HepG2 (cell line): ENCODE data around the gene DAG1. TPM values are rescaled to one million over a fixed set of nuclear protein-coding genes. Genes with fewer than 3 reads are reported as not detected.

Experiments
- AHDC1 ChIP-seq: sonication (generic); formaldehyde crosslinking; IDR thresholded peaks from 2 replicates; pipeline ENCODE4 v1.5.1; 2020; ENCODE audit warnings: mild to moderate bottlenecking, missing genetic modification reagents, borderline replicate concordance
- CENPBD1 ChIP-seq: sonication (generic); formaldehyde crosslinking; IDR thresholded peaks from 2 replicates; pipeline ENCODE4 v1.8.0; 2022; ENCODE audit warnings: missing genetic modification reagents, low read depth, mild to moderate bottlenecking, borderline replicate concordance
- HMG20A ChIP-seq: IDR thresholded peaks from 2 replicates; pipeline ENCODE4 v1.6.1; 2016; ENCODE audit warnings: borderline replicate concordance
- HOXA9 ChIP-seq: sonication (generic); formaldehyde crosslinking; IDR thresholded peaks from 2 replicates; pipeline ENCODE4 v1.8.1; 2022; ENCODE audit warnings: missing genetic modification reagents, mild to moderate bottlenecking, moderate library complexity, borderline replicate concordance
- IKZF1 ChIP-seq: fragments of 450-650 bp; IDR thresholded peaks from 2 replicates; pipeline ENCODE4 v1.7.1; 2016
- SKI ChIP-seq: fragments of 450-650 bp; IDR thresholded peaks from one replicate; pipeline ENCODE4 v1.6.1; 2018; ENCODE audit warnings: mild to moderate bottlenecking; ENCODE audit not compliant: partially characterized antibody
- SMAD1 ChIP-seq: sonication (generic); formaldehyde crosslinking; IDR thresholded peaks from 2 replicates; pipeline ENCODE4 v1.4.0; 2020; ENCODE audit warnings: missing genetic modification reagents, low read depth, mild to moderate bottlenecking, borderline replicate concordance
- SNAPC5 ChIP-seq: sonication (generic); formaldehyde crosslinking; IDR thresholded peaks from 2 replicates; pipeline ENCODE4 v1.8.1; 2023; ENCODE audit warnings: mild to moderate bottlenecking, missing genetic modification reagents, borderline replicate concordance
- SSRP1 ChIP-seq: IDR thresholded peaks from 2 replicates; pipeline ENCODE4 v1.6.1; 2016; ENCODE audit warnings: control low read depth
- TRIM22 ChIP-seq: fragments of 450-650 bp; IDR thresholded peaks from 2 replicates; pipeline ENCODE4 v1.6.1; 2017
- ZNF407 ChIP-seq: sonication (generic); formaldehyde crosslinking; IDR thresholded peaks from one replicate; pipeline ENCODE4 v1.5.1; 2020; ENCODE audit warnings: mild to moderate bottlenecking, missing genetic modification reagents; ENCODE audit errors: not compliant biosample characterization
- ZSCAN31 ChIP-seq: sonication (generic); formaldehyde crosslinking; IDR thresholded peaks from 2 replicates; pipeline ENCODE4 v1.5.0; 2020; ENCODE audit warnings: low read depth, mild to moderate bottlenecking, missing genetic modification reagents
- polyA plus RNA-seq, 8 experiments: library from polyadenylated mRNA; depleted of rRNA in 3 of 8; stranded (reverse) in 7 of 8; unstranded in 1 of 8; fragments of >200 nt; fragmentation: Illumina TruSeq in 4 of 8; extraction: Trizol in 4 of 8; gene quantifications; 2 replicates each; pipeline versions ENCODE4 v1.2.1 to v1.2.3, GENCODE V29; 2011 to 2016; ENCODE audit warnings: low read depth in 4 of 8, missing spikeins in 1 of 8, mixed read lengths in 1 of 8; ENCODE audit not compliant: insufficient read depth in 1 of 8
- total RNA-seq, 5 experiments: library from RNA; depleted of rRNA; stranded (reverse); fragments of >200 nt; fragmentation: Illumina TruSeq; extraction: Trizol; gene quantifications; 2 replicates each; pipeline ENCODE4 v1.2.3, GENCODE V29; 2016; ENCODE audit warnings: low read depth in 1 of 5

The DAG1 gene
- total and polyA plus RNA-seq, 2 of the 13 experiments (the other 11 are each of a cell fraction or from before 2014, with no cell fraction given): 47.3 to 50.4 TPM

GRCh38 chr3:49469936-49470713 is at the start of gene DAG1 (continued):
- TF ChIP-seq TRIM22: no peak
- TF ChIP-seq SSRP1: no peak
- no peak for TF ChIP-seq HMG20A (CRISPR knock-in tag)
- TF ChIP-seq AHDC1 (CRISPR knock-in tag): no peak
- peak; percentile 22 for TF ChIP-seq SKI
- TF ChIP-seq SMAD1 (CRISPR knock-in tag): peak; percentile 92; the same call in 1 of the 2 replicates
- TF ChIP-seq ZSCAN31 (CRISPR knock-in tag): 0 out of 2 replicates have a peak, but pooled peaks have one; percentile 63
- no peak; the same call in 1 of the 2 replicates for TF ChIP-seq HOXA9 (CRISPR knock-in tag)
- TF ChIP-seq SNAPC5: peak; percentile 89; the same call in 1 of the 2 replicates
- no peak for TF ChIP-seq ZNF407
- TF ChIP-seq IKZF1: no peak
- no peak; the same call in 1 of the 2 replicates for TF ChIP-seq CENPBD1 (CRISPR knock-in tag)
